ENCODE results near the gene LHX4. TPM values are rescaled to one million over a fixed set of nuclear protein-coding genes. Genes with fewer than 3 reads are reported as not detected.

Gene LHX4
- total and polyA plus RNA-seq, 2 of the 4 experiments (the other 2 are of a cell fraction) = 0.05 to 0.18 TPM

DNA sequence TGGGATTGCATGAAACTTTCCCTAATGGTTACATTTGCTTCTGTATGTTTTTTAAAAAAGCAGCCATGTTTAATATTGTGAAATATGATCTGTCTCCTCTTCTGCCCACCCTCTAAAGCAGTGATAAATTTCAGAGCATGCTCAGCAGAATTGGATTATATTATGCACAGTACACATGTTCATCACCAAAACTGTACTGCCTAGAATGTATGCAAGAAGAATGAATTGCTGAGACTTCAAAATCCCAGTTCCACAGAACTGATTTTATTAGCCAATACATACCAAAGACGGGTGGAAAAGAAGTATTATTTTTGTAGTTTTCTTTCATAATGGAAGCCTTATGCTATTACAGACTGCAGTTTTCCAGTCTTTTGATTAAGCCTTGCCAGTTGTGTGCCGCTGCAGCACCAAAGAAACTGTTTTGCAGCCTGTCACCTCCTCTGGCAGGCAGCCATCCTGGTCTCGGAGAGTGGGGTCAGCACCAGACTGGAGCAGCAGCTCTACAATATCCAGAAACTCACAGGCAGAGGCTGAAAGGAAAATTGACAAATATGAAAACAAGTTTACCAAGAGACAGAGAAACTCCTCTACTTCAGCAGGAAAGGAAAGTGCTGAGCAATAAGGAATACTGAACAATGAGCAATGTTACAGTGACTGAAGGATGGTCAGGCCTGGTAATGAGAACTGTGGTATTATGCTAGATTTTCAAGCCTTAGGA is 58.1 kb downstream of the LHX4 start:
- Histone ChIP-seq H4K8ac (ENCODE audit: low read depth in 2 of 2, low read length in 2 of 2) (no peak overlapping the region), H3K9me3 (ENCODE audit: control insufficient read depth, insufficient read depth, low read length) (no peaks in the 10 kb centered on the region), H3K23ac (ENCODE audit: low read depth, low read length) (no peak overlapping the region), H2AFZ (replicated peaks; ENCODE audit: low read length, poor library complexity) (no peak overlapping the region), H2AK5ac (ENCODE audit: low read depth, low read length) (no peak overlapping the region), H4K5ac (ENCODE audit: low read depth, low read length) (no peak overlapping the region), H3K56ac (ENCODE audit: extremely low read depth, insufficient read depth, low read length) (no peak overlapping the region), H3K4me2 (ENCODE audit: low read depth, low read length) (no peak overlapping the region), H3K36me3 (ENCODE audit: control insufficient read depth, insufficient read depth, low read length) (peaks cover 8% of the 10 kb centered on the region; the same call in 1 of the 2 replicates), H2BK20ac (ENCODE audit: low read depth, low read length) (no peak overlapping the region), H3K18ac (ENCODE audit: low read depth, low read length) (no peak overlapping the region), H2AK9ac (replicated peaks; ENCODE audit: low read depth, low read length, poor library complexity) (no peak overlapping the region), H3K27ac (ENCODE audit: insufficient read depth, low read length) (no peak overlapping the region), H3K79me1 (ENCODE audit: low read depth in 1 of 2, low read length in 2 of 2) (peaks cover 0 to 6% of the 10 kb centered on the region in 2 experiments; a peak in 2 of 4 replicates), H3K4me3 (ENCODE audit: insufficient read depth, low read depth, low read length) (no peak overlapping the region), H2BK15ac (ENCODE audit: low read depth, low read length) (no peak overlapping the region), H3K14ac (replicated peaks; ENCODE audit: low read depth, low read length) (no peak overlapping the region), H2BK5ac (ENCODE audit: low read depth, low read length, poor library complexity, severe bottlenecking) (no peak overlapping the region), H3K4ac (ENCODE audit: low read depth, low read length) (no peak overlapping the region), H3K9ac (ENCODE audit: low read depth, low read length) (no peak overlapping the region), H3K9me1 (ENCODE audit: insufficient read depth, low read length) (0 out of 2 replicates have a peak, but pooled peaks cover 2% of the 10 kb centered on the region), H4K20me1 (ENCODE audit: insufficient read depth, low read length) (peaks cover 6% of the 10 kb centered on the region; the same call in 1 of the 2 replicates), H2BK120ac (ENCODE audit: low read depth, low read length) (no peak overlapping the region), H3K4me1 (ENCODE audit: control insufficient read depth, insufficient read depth, low read length) (no peaks in the 10 kb centered on the region; the same call in 1 of the 2 replicates), H4K91ac (ENCODE audit: insufficient read depth, low read depth, low read length) (no peak overlapping the region), H3K27me3 (ENCODE audit: control insufficient read depth, insufficient read depth, low read length) (no peaks in the 10 kb centered on the region)
- in situ Hi-C loops (cut with MboI; ENCODE audit: low sequenced_read_pairs) = no loop called here
- ChIA-PET POLR2A (ENCODE audit: unreplicated experiment) (no interaction called here), CTCF (no interaction called here)
- no TSS peak for BruUV-seq (replicated peaks)
- intact Hi-C loops (cut with micrococcal nuclease) = no loop called here
- dilution Hi-C loops (cut with HindIII; ENCODE audit: low sequenced_read_pairs, unreplicated experiment) = no loop called here
- DNase-seq = no peak
- ATAC-seq (ENCODE audit: low read depth) = peak; percentile 24; the same call in 1 of the 2 replicates
- 0 out of 2 replicates have a peak, but pooled peaks have one; percentile 16 for TF ChIP-seq MAFK (IDR thresholded peaks at IDR 0.05; ENCODE audit: low read depth, low read length)
- TF ChIP-seq, protein P1, sequence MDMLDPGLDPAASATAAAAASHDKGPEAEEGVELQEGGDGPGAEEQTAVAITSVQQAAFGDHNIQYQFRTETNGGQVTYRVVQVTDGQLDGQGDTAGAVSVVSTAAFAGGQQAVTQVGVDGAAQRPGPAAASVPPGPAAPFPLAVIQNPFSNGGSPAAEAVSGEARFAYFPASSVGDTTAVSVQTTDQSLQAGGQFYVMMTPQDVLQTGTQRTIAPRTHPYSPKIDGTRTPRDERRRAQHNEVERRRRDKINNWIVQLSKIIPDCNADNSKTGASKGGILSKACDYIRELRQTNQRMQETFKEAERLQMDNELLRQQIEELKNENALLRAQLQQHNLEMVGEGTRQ (IDR thresholded peaks at IDR 0.05; ENCODE audit: low read depth, low read length) = no peak
- WGBS, 2 experiments (ENCODE audit: extremely low coverage in 2 of 2, insufficient read length in 1 of 2) = no CpG with 5 or more reads among the region's 3 CpGs

All from IMR-90 (cell line).